Measurements from ENCODE around the gene COLEC11. TPM values are rescaled to one million over a fixed set of nuclear protein-coding genes. Genes with fewer than 3 reads are reported as not detected.

COLEC11 gene
- total RNA-seq, 2 experiments from 2014 or later, result 0.23 to 0.32 TPM

- CTCF ChIA-PET, result interaction anchor here (0.8 kb wide), 1 partner anchor 16 kb away, joined by 3 read pairs; no protein-coding TSS in a partner anchor
- H3K27me3 Mint-ChIP-seq, result no peaks in the 10 kb centered on the region
These were observed 6.8 kb upstream of the COLEC11 start for GRCh38 chr2:3588084-3588483.

GRCh38 chr2:3589086-3589485 is 5.8 kb upstream of the COLEC11 start:
- H3K36me3 Mint-ChIP-seq, result peaks cover 2% of the 10 kb centered on the region

More at GRCh38 chr2:3588084-3588483, 6.8 kb upstream of the COLEC11 start:
- ATAC-seq (no peak), DNase-seq (no peak)
- H3K36me3 Mint-ChIP-seq, result peaks cover 4% of the 10 kb centered on the region
- no peaks in the 10 kb centered on the region for H3K4me1 Mint-ChIP-seq
- H3K9me3 Mint-ChIP-seq (ENCODE audit: low read depth), result no peaks in the 10 kb centered on the region
- no peak overlapping the region for H3K4me3 Mint-ChIP-seq
- no peak overlapping the region for H3K27ac Mint-ChIP-seq

DNA sequence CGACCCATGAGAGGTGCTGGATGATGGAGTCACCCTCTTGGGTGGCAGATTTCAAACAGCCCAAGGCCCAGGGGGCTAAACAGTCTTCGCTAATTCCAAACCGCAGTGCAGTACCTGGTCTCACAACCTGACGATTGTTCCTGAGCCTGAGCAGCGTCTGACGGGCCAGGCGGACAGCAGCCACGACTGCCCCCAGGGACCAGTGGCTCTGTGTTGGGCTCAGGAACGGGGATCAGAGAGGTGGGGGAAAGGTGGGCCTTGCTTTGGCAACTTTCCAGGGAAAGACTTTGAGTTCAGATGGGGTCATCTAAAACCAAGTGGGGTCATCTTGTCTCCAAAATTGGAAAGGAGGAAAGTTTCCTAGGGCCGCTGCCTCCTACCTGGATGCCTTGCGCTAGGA is 492 bp downstream of the COLEC11 start:
- CTCF ChIA-PET, result interaction anchor here (0.9 kb wide), 1 partner anchor 55 kb away, joined by 3 read pairs; no protein-coding TSS in a partner anchor
- DNase-seq (no peak), ATAC-seq (no peak)
- Mint-ChIP-seq H3K36me3 (peaks cover 2% of the 10 kb centered on the region), H3K27me3 (peaks cover 3% of the 10 kb centered on the region), H3K4me1 (peaks cover 17% of the 10 kb centered on the region), H3K4me3 (no peak overlapping the region), H3K9me3 (ENCODE audit: low read depth) (no peaks in the 10 kb centered on the region), H3K27ac (no peak overlapping the region)

More at GRCh38 chr2:3589086-3589485, 5.8 kb upstream of the COLEC11 start:
- H3K4me1 Mint-ChIP-seq, result no peaks in the 10 kb centered on the region
- ATAC-seq (no peak), DNase-seq (no peak)
- H3K9me3 Mint-ChIP-seq (ENCODE audit: low read depth), result no peaks in the 10 kb centered on the region
- no peaks in the 10 kb centered on the region for H3K27me3 Mint-ChIP-seq
- H3K27ac Mint-ChIP-seq, result no peak overlapping the region
- H3K4me3 Mint-ChIP-seq, result no peak overlapping the region
- CTCF ChIA-PET, result no interaction called here

GRCh38 chr2:3595985-3596384 is 1.1 kb downstream of the COLEC11 start:
- CTCF ChIA-PET, result interaction anchor here (0.9 kb wide), 1 partner anchor 55 kb away, joined by 3 read pairs; no protein-coding TSS in a partner anchor
- ATAC-seq, result peak; percentile 71
- DNase-seq, result peak; percentile 62

DNA sequence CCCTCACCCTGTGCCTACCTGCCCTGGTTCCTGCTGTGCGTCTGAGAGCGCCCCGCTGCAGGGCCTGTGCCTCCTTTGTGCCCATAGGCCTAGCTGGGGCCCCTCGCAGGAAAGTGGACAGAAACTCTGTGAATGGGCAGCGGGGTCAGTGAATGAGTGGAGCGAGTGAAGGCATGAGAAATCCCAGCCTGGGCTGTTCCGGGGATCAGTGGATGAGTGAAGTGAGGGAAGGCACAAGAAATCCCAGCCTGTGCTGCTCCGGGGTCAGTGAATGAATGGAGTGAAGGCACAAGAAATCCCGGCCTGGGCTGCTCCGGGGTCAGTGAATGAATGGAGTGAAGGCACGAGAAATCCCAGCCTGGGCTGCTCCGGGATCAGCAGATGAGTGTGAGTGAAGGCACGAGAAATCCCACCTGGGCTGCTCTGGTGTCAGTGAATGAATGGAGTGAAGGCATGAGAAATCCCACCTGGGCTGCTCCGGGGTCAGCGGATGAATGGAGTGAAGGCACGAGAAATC is 2.0 kb downstream of the COLEC11 start:
- Mint-ChIP-seq H3K36me3 (peaks cover 2% of the 10 kb centered on the region), H3K4me1 (peaks cover 17% of the 10 kb centered on the region), H3K27ac (no peak overlapping the region), H3K9me3 (ENCODE audit: low read depth) (no peaks in the 10 kb centered on the region), H3K27me3 (peaks cover 3% of the 10 kb centered on the region), H3K4me3 (no peak overlapping the region)
- CTCF ChIA-PET, result no interaction called here
- DNase-seq (no peak), ATAC-seq (no peak)

More at GRCh38 chr2:3595985-3596384, 1.1 kb downstream of the COLEC11 start:
- H3K9me3 Mint-ChIP-seq (ENCODE audit: low read depth), result no peaks in the 10 kb centered on the region
- peaks cover 3% of the 10 kb centered on the region for H3K27me3 Mint-ChIP-seq
- no peak overlapping the region for H3K4me3 Mint-ChIP-seq
- peaks cover 17% of the 10 kb centered on the region for H3K4me1 Mint-ChIP-seq
- H3K27ac Mint-ChIP-seq, result no peak overlapping the region
- peaks cover 2% of the 10 kb centered on the region for H3K36me3 Mint-ChIP-seq

- ATAC-seq (no peak), DNase-seq (no peak)
- H3K27ac Mint-ChIP-seq, result no peak overlapping the region
- H3K36me3 Mint-ChIP-seq, result peaks cover 2% of the 10 kb centered on the region
- no peaks in the 10 kb centered on the region for H3K9me3 Mint-ChIP-seq (ENCODE audit: low read depth)
- CTCF ChIA-PET, result no interaction called here
- peaks cover 3% of the 10 kb centered on the region for H3K27me3 Mint-ChIP-seq
- H3K4me3 Mint-ChIP-seq, result no peak overlapping the region
- H3K4me1 Mint-ChIP-seq, result peaks cover 17% of the 10 kb centered on the region
These were observed 2.7 kb downstream of the COLEC11 start for GRCh38 chr2:3597567-3597966.

- DNase-seq (no peak), ATAC-seq (no peak)
- Mint-ChIP-seq H3K27me3 (peaks cover 3% of the 10 kb centered on the region), H3K36me3 (no peaks in the 10 kb centered on the region), H3K27ac (no peak overlapping the region), H3K4me1 (peaks cover 17% of the 10 kb centered on the region), H3K9me3 (ENCODE audit: low read depth) (no peaks in the 10 kb centered on the region), H3K4me3 (no peak overlapping the region)
- CTCF ChIA-PET, result no interaction called here
These were observed 3.4 kb downstream of the COLEC11 start for GRCh38 chr2:3598197-3598910.

- H3K27me3 Mint-ChIP-seq, result peaks cover 3% of the 10 kb centered on the region
- DNase-seq (no peak), ATAC-seq (no peak)
- H3K27ac Mint-ChIP-seq, result no peak overlapping the region
- H3K4me3 Mint-ChIP-seq, result no peak overlapping the region
- no peaks in the 10 kb centered on the region for H3K36me3 Mint-ChIP-seq
- CTCF ChIA-PET, result no interaction called here
- no peaks in the 10 kb centered on the region for H3K9me3 Mint-ChIP-seq (ENCODE audit: low read depth)
- peaks cover 17% of the 10 kb centered on the region for H3K4me1 Mint-ChIP-seq
These were observed 4.3 kb downstream of the COLEC11 start for GRCh38 chr2:3598912-3599854.

- CTCF ChIA-PET, result no interaction called here
- Mint-ChIP-seq H3K27me3 (peaks cover 3% of the 10 kb centered on the region), H3K9me3 (ENCODE audit: low read depth) (no peaks in the 10 kb centered on the region), H3K27ac (no peak overlapping the region), H3K4me3 (no peak overlapping the region), H3K4me1 (peaks cover 17% of the 10 kb centered on the region), H3K36me3 (no peaks in the 10 kb centered on the region)
- no peak for DNase-seq
- no peak for ATAC-seq
These were observed 5.4 kb downstream of the COLEC11 start for GRCh38 chr2:3600256-3600855.

DNA sequence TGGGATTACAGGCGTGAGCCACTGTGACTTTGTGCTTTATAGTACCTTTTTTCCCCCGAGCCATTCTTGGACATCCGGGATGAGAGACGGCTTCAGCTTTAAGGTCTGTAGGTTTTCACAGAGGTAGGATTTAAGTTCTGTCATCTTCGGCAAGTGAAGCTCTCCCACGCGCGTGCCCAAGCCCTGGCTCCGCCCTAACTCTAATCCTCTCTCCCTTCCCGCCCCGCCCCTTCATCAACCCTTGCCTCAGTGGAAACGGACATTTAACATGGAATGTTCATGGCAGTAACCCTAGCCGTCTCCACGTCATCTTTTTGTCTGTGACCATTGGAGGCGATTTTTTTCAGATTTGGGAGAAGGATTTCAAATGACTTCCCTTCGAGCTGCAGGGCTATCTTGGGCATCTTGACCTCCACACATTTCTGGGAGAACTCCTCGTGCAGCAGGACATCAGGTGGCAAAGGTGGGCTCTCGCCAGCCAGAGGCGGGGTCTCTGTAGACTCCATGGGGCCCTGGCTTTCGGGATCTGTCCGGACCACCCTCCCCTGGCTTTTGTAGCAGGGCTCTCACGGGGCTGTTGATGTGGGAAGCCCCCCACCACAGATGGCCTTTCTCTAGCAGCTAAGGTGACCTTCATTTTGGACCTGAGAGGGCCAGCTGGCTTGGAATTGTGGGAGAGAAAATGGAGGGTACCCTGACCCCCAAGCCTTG is 6.8 kb downstream of the COLEC11 start:
- no peak for ATAC-seq
- Mint-ChIP-seq H3K4me1 (peaks cover 17% of the 10 kb centered on the region), H3K36me3 (no peaks in the 10 kb centered on the region), H3K27ac (no peak overlapping the region), H3K4me3 (no peak overlapping the region), H3K9me3 (ENCODE audit: low read depth) (no peaks in the 10 kb centered on the region), H3K27me3 (peaks cover 3% of the 10 kb centered on the region)
- CTCF ChIA-PET, result interaction anchor here (0.7 kb wide), 1 partner anchor 26 kb away, joined by 3 read pairs; no protein-coding TSS in a partner anchor
- no peak for DNase-seq

GRCh38 chr2:3602553-3603339 is 7.8 kb downstream of the COLEC11 start:
- no peak for DNase-seq
- no peak for ATAC-seq
- peaks cover 9% of the 10 kb centered on the region for H3K4me1 Mint-ChIP-seq
- CTCF ChIA-PET, result no interaction called here
- H3K9me3 Mint-ChIP-seq (ENCODE audit: low read depth), result no peaks in the 10 kb centered on the region
- no peaks in the 10 kb centered on the region for H3K36me3 Mint-ChIP-seq
- H3K27me3 Mint-ChIP-seq, result no peaks in the 10 kb centered on the region
- no peak overlapping the region for H3K27ac Mint-ChIP-seq
- no peak overlapping the region for H3K4me3 Mint-ChIP-seq

DNA sequence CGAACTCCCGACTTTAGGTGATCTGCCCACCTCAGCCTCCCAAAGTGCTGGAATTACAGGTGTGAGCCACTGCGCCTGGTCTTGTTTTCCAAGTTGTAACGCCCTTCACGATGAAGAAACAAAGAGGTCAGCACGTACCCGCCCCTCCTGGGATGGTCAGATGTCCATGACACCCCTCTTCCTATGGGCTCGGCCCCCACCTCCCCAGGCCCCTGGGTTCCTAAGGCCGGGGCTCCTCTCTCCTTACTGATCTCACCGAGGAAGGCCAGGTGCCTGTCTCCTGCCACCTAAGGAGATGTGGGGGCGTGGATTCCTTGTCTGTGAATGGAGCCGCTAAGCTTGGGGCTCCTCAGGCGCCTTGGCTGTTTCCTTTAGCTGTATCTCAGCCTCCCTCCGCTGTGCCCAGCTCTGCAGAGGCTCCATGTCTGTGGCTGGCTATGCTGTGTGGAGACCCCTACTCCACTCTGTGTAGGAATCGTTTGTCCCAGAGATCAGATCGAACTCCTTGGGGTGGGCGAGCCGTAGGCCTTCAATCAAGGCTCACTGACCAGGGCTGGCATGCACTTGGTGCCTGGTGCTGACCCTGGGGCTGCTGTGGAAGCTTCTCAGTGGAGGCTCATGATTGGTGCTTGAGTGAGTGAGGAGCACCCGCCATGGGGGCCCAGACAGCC is 8.8 kb downstream of the COLEC11 start:
- peaks cover 14% of the 10 kb centered on the region for H3K4me1 Mint-ChIP-seq
- no peak overlapping the region for H3K27ac Mint-ChIP-seq
- DNase-seq (peak; percentile 39), ATAC-seq (no peak)
- no peak overlapping the region for H3K4me3 Mint-ChIP-seq
- CTCF ChIA-PET, result interaction anchor here (0.8 kb wide), 1 partner anchor 15 kb away, joined by 3 read pairs; no protein-coding TSS in a partner anchor
- no peaks in the 10 kb centered on the region for H3K36me3 Mint-ChIP-seq
- H3K27me3 Mint-ChIP-seq, result no peaks in the 10 kb centered on the region
- no peaks in the 10 kb centered on the region for H3K9me3 Mint-ChIP-seq (ENCODE audit: low read depth)

All from activated CD8-positive, alpha-beta memory T cell treated with anti-CD3 and anti-CD28 coated beads, Interleukin-2, amount 10 ng/mL, durations not matched to agents 7 days and 5 days (primary cell).